Activated B cell treated with CpG ODN at 0.5 μM for 24 hours (primary cell): ENCODE data around the gene UBE2V1. TPM values are rescaled to one million over a fixed set of nuclear protein-coding genes. Genes with fewer than 3 reads are reported as not detected.

Source experiments
- ATAC-seq: fragments of 200-7000 bp; cut with Tn5 transposase; one replicate; pipeline ENCODE4 v1.10.0; 2021; ENCODE audit warnings: low read depth, mild to moderate bottlenecking, moderate library complexity
- CTCF ChIA-PET: fragments of 350-600 bp; sonication (Branson Sonifier 250); formaldehyde crosslinking; loops from one replicate; lab custom pipeline; 2021; ENCODE audit warnings: antibody characterized with exemption; lab: Charles Lee
- POLR2A ChIA-PET: fragments of 350-600 bp; sonication (Branson Sonifier 250); formaldehyde crosslinking; loops from one replicate; lab custom pipeline; 2021; ENCODE audit warnings: antibody characterized with exemption; lab: Charles Lee
- DNase-seq: peaks from one replicate; pipeline ENCODE4 v3.0.0; 2022
- H3K27ac Mint-ChIP-seq: one replicate; pipeline ENCODE4 v1.8.0; 2020; ENCODE audit warnings: mixed read lengths
- H3K27me3 Mint-ChIP-seq: one replicate; pipeline ENCODE4 v1.8.0; 2021; ENCODE audit warnings: mixed read lengths
- H3K36me3 Mint-ChIP-seq: one replicate; pipeline ENCODE4 v1.8.0; 2021; ENCODE audit warnings: low read depth, mixed read lengths
- H3K4me1 Mint-ChIP-seq: one replicate; pipeline ENCODE4 v1.8.0; 2021; ENCODE audit warnings: mixed read lengths
- H3K4me3 Mint-ChIP-seq: one replicate; pipeline ENCODE4 v1.8.0; 2020; ENCODE audit warnings: mild to moderate bottlenecking, mixed read lengths
- H3K9me3 Mint-ChIP-seq: one replicate; pipeline ENCODE4 v1.8.0; 2020; ENCODE audit warnings: mixed read lengths
- CTCF ChIP-seq: fragments of 200-600 bp; IDR thresholded peaks from one replicate; pipeline ENCODE4 v1.8.0; 2022; ENCODE audit warnings: antibody characterized with exemption, mild to moderate bottlenecking
- intact Hi-C: fragments of 100-400 bp; cut with micrococcal nuclease; formaldehyde crosslinking; loops from one replicate; pipeline ENCODE4 v1.15.1; 2024
- total RNA-seq: library from RNA; stranded (reverse); gene quantifications from 2 replicates; pipeline ENCODE4 v1.2.3, GENCODE V29; 2022

UBE2V1 gene
- total RNA-seq, 1 donor from 2014 or later, result 166 TPM

DNA sequence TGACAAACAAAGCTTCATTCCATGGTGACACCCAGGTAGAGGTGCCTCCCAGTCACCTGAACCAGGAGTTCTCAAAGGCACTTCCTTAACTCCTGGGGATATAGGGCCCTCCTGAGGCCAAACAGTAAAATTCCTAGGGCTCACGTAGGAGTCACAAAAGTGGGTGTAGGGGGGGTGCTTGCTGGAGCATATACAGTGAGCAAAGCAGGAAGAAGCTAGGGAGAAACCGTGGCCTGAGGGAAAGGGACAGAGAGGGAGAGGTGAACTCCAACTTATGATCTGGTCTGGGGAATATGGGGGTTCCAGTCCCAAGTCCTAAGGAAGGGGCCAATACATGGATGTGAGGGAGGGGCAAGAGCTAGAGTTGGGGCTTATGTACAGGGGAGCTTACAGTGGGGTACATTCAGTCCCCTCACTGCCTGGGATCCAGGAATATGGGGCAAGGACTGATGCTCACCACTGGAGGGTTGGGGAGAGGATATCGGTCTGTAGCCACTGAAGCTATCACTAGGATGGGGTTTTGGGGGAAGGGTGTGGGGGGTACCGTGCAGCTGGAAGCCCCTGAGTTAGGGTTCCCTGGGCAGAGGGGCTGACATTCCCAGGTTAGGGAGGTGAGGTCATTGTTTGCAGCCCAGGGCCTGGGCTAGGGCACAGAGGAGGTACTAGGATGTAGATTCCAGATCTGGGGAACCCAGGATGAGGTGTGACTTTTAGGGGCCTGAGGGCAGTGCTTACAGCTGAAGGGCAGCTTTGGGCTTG lies 39.6 kb upstream of the UBE2V1 start:
- H3K4me3 Mint-ChIP-seq, result peak overlapping the region; percentile 85
- no peaks in the 10 kb centered on the region for H3K9me3 Mint-ChIP-seq
- intact Hi-C loops, result loop anchor here (1.0 kb wide), 2 partner anchors 14 to 39 kb away; partner anchors contain the start of gene UBE2V1
- CTCF ChIA-PET, result interaction anchor here (0.7 to 3.1 kb wide), 5 partner anchors 8 to 81 kb away, joined by 3 to 29 read pairs (median 7); no protein-coding TSS in a partner anchor
- no peak for DNase-seq
- POLR2A ChIA-PET, result interaction anchor here (0.6 to 2.6 kb wide), 8 partner anchors 8 to 577 kb away, joined by 3 to 15 read pairs (median 10); partner anchors contain the start of genes RNF114 and UBE2V1
- no peaks in the 10 kb centered on the region for H3K27me3 Mint-ChIP-seq
- ATAC-seq, result no peak
- TF ChIP-seq CTCF, result no peak
- peaks cover 16% of the 10 kb centered on the region for H3K36me3 Mint-ChIP-seq
- peaks cover 45% of the 10 kb centered on the region for H3K4me1 Mint-ChIP-seq
- H3K27ac Mint-ChIP-seq, result peak overlapping the region; percentile 59

DNA sequence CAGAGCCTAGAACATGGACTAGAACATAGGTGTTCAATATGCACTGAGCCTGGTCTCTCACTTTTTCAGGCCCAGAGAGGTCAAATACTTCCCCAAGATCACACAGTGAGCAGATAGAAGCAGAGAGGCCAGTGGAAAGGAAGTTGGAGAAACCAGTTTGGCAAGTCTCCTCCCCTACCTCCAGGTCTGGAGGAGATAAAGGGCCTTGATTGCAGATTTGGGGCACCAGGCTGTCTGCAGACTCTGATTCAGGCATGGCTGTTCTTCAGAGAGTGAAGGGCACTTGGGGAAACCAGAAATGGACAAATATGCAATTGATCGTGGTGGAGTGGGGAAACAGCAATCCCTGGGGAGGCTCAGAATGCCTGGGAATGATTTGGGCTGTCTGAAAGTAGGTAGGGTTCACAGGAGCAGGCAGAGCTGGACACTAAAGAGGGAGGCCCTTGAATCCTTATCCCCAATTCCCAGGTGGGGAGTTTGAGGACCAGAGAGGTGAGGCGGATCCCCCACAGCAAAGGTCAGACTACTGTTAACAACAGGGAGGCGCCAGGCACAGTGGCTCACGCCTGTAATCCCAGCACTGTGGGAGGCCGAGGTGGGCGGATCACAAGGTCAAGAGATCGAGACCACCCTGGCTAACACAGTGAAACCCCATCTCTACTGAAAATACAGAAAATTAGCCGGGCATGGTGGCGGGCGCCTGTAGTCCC lies 38.2 kb upstream of the UBE2V1 start:
- H3K27me3 Mint-ChIP-seq, result no peaks in the 10 kb centered on the region
- no peaks in the 10 kb centered on the region for H3K9me3 Mint-ChIP-seq
- ChIA-PET CTCF (no interaction called here), POLR2A (no interaction called here)
- TF ChIP-seq CTCF, result no peak
- no peak for DNase-seq
- peaks cover 20% of the 10 kb centered on the region for H3K36me3 Mint-ChIP-seq
- peak overlapping the region; percentile 32 for H3K4me3 Mint-ChIP-seq
- intact Hi-C loops, result no loop called here
- no peak for ATAC-seq
- no peak overlapping the region for H3K27ac Mint-ChIP-seq
- peaks cover 59% of the 10 kb centered on the region for H3K4me1 Mint-ChIP-seq

GRCh38 chr20:50149481-50150254 lies 36.7 kb upstream of the UBE2V1 start:
- Mint-ChIP-seq H3K27ac (no peak overlapping the region), H3K4me3 (no peak overlapping the region), H3K4me1 (peaks cover 66% of the 10 kb centered on the region), H3K27me3 (no peaks in the 10 kb centered on the region), H3K36me3 (peaks cover 20% of the 10 kb centered on the region), H3K9me3 (no peaks in the 10 kb centered on the region)
- ATAC-seq (no peak), DNase-seq (no peak)
- no peak for TF ChIP-seq CTCF
- intact Hi-C loops, result no loop called here
- POLR2A ChIA-PET, result no interaction called here
- CTCF ChIA-PET, result interaction anchor here (0.7 to 0.8 kb wide), 2 partner anchors 17 to 30 kb away, joined by 3 to 4 read pairs; no protein-coding TSS in a partner anchor

DNA sequence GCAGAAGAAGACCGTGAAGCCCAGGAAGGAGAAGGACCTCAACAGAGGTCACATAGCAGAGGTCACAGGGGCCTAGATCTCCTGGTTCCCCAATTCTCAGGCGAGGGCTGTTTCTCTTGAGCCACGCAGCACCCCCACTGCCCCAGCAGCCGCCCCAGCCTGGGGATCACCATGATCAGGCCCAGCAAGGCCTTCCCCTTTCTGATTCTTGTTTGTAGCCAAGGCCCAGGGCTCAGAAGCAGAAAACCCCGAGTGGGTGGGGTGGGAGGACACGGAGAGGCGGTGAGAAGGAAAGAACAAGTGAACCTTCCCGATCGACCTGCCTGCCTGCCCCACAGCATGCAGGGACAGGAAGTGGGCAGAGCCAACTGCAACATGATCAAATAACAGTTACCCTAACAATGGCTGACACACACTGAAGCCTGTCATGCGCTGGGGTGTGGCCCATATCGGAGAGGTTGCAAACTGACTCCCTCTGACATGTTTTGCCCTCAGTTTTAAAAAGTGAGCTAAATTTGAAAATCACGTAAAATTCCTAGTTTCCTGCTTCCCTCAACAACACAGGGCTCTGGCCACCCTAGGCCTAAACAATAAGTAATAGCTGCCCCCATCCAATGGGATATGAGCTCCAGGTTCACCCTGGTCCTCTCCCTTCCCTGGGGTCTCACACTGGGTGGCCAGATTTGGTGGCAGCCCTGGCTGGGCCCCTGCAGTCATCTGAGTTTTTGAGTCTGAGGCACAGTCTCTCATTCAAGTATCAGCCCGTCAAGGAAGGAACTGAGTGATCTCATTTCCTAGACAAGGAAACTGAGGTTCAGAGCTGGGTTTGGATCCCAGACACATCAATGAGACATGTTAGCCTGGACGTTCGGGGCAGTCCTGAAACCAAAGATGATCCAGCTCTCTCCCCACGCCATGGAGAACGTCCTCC lies 34.0 kb upstream of the UBE2V1 start:
- Mint-ChIP-seq H3K27me3 (no peaks in the 10 kb centered on the region), H3K4me1 (peaks cover 48% of the 10 kb centered on the region), H3K4me3 (peak overlapping the region; percentile 60), H3K27ac (peak overlapping the region; percentile 90), H3K36me3 (peaks cover 32% of the 10 kb centered on the region), H3K9me3 (no peaks in the 10 kb centered on the region)
- TF ChIP-seq CTCF, result no peak
- CTCF ChIA-PET, result interaction anchor here (0.9 to 2.0 kb wide), 4 partner anchors 19 to 62 kb away, joined by 3 to 9 read pairs (median 4); no protein-coding TSS in a partner anchor
- POLR2A ChIA-PET, result interaction anchor here (0.6 to 1.1 kb wide), 3 partner anchors 19 to 959 kb away, joined by 3 to 5 read pairs (median 3); partner anchors contain the start of gene STAU1
- intact Hi-C loops, result loop anchor here (1.0 kb wide), 1 partner anchor 35 kb away; no protein-coding TSS in a partner anchor
- DNase-seq (peak; percentile 61), ATAC-seq (peak; percentile 94)
